Activated CD8-positive, alpha-beta memory T cell treated with anti-CD3 and anti-CD28 coated beads for 1 hour (primary cell): ENCODE data around the gene CEPT1.
"Not testable (repeated sequence)": the region's sequence is repeated elsewhere in the genome, so short reads cannot be mapped to it uniquely, and the experiment has no call there.

Experiments
- DNase-seq, 2 donors: peaks; one replicate each; pipeline ENCODE4 v3.0.0-alpha.2; 2020; ENCODE audit warnings: low read depth in 1 of 2; ENCODE audit errors: extremely low read depth in 1 of 2

The CEPT1 gene

DNA sequence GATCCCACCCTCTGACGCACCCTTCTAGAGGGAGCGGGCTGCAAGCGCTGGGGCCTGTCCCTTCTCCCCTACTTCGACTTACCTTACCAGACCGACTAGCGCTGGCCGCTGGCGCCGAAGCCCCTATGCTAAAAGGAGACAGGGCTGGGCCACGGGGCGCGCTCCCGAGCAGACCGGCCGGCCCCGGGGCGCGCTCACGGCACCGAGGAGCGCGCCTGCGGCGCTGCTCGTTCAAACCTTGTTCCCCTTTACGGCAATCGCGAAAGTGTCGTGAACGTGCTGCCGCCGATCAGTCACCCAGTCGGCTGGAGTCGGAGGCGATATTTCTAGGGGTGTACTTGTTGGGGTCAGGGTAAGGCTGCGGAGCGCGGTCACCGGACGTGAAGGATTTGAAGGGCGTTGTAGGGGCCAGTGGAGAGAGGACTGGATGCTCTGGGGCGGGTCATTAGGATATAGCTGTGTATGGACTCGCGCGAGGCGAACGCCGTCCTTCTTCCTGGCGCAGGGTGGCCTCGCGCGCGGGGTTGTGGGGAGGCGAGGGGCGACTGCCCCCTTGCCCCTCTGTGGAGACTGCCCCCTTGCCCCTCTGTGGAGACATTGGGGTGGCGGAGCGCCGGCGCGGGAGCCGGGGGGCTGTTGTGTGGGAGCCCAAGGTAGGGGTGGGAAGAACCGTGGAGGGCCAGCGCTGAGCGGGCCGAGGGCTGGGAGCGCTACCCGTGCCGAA lies at the start of gene CEPT1, which contains the start of gene DRAM2:
Gene CEPT1 (plus strand): TSS at position 268 of the 724 bp plus-strand sequence. CDS start 7,492 bp downstream, outside the sequence.
Gene DRAM2 (minus strand): TSS at position 138 of the 724 bp plus-strand sequence. CDS start 8,539 bp downstream, outside the sequence.
- peak; percentile 75 to 87 for DNase-seq

DNA sequence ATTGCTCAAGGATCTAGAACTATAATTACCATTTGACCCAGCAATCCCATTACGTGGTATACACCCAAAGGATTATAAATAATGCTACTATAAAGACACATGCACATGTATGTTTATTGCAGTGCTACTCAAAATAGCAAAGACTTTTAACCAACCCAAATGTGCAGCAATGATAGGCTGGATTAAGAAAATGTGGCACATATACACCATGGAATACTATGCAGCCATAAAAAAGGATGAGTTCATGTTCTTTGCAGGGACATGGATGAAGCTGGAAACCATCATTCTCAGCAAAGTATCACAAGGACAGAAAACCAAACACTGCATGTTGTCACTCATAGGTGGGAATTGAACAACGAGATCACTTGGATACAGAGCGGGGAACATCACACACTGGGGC lies 44.6 kb upstream of the CEPT1 start:
- not testable (repeated sequence) for DNase-seq

DNA sequence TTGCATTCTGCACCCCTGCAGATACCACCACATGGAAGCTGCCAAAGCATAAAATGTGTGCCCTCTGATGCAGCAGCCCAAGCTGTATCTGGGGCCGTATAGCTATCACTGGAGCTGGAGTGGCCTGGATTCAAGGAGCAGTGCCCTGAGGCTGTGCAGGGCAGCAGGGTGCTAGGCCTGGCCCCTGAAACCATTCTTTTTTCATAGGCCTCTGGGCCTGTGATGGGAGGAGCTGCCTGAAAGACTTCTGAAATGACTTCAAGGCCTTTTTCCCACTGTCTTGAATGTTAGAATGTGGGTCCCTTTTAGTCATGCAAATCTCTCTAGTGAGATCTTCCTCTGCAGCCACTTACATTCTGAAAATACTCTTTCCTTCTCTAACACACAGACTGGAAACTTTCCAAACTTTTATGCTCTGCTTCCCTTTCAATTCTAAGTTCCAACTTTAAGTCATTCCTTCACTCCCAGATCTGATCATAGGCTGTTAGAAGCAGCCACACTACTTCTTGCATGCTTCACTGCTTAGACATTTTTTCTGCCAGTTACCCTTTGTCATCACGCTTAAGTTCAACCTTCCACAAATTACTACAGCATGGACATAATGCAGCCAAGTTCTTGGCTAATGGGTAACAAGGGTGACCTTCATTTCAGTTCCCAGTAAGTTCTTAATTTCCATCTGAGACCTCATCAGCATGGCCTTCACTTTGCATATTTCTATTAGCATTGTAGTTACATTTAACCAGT lies 42.5 kb upstream of the CEPT1 start:
- no peak for DNase-seq

DNA sequence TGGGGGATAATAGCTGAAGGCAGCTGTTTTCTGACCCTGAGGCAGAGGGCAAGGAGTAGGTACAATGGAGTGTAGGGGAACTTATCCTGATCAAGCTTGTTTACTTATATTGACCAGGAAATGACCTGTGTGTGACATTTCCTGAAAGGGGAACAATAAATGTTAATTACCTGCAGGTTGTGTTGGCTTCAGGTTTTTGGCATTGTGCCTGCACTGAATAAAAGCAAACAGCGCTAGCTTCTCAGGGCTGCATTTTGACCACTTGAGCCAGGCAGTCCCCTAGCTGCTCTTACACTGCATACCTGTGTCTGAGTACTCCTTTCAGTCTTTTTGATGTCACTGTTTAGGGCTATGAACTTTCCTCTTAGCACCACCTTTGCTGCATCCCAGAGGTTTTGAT lies 40.7 kb upstream of the CEPT1 start:
- no peak for DNase-seq

DNA sequence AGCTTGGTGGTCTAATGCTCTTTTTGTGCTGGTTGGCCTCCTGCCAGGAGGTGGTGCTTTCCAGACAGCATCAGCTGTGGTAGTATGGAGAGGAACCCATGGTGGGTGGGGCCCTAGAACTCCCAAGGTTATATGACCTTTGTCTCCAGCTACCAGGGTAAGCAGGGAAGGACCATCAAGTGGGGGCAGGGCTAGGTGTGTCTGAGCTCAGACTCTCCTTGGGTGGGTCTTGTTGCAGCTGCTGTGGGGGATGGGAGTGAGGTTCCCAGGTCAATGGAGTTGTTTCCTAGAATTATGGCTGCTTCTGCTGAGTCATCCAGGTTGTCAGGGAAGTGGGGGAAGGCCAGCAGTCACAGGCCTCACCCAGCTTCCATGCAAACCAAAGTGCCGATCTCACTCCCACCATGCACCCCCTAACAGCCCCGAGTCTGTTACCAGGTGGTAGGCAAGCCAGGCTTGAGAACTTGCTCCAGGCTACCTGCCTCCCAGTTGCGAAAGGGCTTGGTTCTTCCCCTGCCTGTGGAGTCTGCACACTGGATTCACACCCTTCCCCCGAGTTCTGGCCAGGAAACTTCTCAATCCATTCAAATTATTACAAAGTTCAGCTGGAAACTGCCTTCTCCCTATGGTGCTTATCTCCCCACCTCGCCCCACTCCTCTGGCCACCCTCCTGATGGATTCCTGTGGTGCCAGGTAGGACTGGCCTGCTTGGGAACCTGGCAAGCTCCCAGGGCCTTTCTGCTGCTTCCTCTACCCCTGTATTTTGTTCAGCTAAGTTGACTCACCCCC lies 38.0 kb upstream of the CEPT1 start:
- DNase-seq = no peak

DNA sequence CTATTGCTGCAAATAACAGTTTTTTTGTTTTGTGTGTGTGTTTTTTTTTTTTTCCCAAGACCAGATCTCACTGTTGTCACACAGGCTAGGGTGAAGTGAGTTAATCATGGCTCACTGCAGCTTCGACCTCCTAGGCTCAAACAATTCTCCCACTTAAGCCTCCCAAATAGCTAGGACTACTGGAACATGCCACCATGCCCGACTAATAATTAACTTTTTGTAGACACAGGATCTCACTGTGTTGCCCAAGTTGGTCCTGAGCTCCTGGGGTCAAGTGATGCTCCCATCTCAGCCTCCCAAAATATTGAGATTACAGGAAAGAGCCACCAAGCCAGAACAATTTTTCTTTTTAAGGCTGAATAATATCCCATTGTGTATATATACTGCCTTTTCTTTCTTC lies 35.0 kb upstream of the CEPT1 start:
- no peak for DNase-seq

DNA sequence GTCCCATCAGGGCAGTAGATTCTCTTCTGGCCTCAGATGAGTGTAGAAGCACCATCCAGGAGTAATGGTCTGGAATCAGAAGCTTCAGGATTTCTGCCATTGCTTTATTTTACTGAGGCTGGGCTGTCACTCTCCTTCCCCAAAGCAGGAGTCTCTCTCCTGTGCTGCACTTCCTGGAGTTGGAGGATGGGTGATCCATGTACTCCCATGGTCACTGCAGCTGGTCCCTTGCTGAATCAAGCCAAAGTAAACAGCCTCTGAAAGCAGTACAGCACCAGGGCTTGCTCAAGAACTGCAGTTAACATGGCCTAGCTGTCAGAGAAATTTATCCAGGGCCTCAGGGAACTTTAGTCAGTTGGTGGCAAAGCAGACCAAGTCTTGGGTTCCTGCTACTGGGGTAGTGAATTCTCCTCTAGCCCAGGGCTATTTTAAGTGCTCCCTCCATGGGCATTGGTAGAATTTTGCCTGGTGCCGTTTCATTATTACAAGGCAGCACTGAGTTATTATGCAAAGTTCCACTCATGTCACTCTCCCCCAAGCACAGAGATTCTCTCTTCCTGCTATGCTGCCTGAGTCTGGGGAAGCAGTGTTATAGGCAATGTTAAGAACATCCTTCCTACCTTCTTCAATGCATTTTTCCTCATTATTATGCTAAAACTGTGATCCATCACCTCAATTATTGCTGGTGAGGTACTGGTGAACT lies 29.7 kb upstream of the CEPT1 start:
- no peak for DNase-seq

DNA sequence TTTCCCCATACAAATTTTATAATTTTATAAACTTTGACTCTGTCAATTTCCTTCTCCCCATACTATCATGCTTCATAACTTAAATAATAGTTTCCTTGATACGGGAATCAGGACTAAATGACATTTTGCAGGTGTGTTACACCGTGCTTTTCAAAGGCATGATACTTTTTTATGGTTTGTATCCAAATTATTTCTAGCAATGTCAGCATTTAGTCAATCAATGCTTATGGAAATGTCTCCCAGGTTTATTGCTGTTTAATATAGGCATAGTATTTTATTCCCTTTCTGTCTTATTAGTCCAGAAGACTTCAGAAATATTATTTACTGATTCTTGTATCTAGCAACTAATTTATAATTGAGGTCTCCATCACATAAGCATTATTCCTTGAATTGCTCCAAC lies 23.5 kb upstream of the CEPT1 start:
- DNase-seq = no peak

DNA sequence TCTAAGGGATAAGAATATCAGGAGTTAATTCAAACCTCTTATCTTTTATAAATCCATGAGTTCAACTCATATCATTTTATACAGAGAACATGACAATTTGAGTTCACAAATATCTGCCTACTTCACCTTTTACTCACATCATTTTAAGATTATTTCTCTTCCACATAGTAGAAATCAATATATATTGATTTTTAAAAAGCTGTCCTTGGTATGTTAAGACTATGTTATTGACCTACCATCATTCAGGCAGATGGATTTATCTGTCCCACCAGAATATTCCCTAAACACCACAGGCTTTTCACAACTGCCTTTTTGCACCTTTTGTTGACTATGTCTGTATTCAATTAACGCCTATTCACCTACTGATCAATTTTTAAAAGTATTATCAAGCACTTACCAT lies 13.7 kb upstream of the CEPT1 start:
- DNase-seq = no peak

DNA sequence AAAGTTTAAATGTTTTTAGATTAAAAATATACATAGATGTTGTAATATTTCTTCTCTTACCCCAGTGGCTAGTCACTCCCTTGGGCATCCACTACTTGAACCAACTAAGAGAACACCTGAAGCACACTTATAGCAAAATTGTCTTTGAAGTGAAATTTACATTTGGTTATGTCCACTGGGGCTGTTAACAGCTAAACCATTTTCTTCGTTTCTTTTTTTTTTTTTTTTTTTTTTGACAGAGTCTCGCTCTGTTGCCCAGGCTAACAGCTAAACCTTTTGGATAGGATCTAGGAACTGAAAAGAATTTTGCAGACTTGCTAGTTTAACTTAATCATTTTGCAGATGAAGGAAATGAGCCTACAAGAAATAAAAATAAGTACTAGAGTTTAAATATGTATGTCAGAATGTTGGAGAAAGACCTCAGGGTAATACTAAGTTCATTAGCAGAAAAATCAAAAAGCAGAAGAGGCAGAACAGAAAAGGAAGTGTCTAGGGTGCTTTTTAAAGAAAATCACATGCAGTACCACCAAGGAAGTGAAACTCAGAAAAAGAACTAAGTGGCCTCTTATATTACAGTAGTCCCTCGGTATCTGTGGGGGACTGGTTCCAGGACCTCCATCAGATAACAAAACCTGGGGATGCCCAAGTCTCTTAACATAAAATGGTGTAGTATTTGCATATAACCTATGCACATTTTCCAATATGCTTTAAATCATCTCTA lies 11.9 kb upstream of the CEPT1 start:
- DNase-seq = no peak

DNA sequence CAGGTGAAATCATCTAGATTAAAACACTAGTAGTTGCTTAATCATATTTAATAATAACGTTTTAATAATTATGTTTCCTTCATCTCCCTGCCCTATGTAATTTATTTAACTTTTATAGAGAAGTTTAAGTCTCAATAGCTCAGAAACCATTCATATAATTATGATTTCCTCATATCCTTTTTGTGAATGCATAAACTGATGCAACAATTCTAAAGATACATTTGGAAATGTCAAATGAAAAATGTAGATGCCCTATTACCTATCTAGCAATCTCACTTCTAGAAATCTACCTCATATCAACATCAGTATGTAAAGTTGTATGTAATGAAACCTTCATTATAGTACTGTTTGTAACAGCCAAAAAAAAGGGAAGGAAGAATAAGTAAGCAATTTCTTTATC lies 10.6 kb upstream of the CEPT1 start:
- no peak for DNase-seq

DNA sequence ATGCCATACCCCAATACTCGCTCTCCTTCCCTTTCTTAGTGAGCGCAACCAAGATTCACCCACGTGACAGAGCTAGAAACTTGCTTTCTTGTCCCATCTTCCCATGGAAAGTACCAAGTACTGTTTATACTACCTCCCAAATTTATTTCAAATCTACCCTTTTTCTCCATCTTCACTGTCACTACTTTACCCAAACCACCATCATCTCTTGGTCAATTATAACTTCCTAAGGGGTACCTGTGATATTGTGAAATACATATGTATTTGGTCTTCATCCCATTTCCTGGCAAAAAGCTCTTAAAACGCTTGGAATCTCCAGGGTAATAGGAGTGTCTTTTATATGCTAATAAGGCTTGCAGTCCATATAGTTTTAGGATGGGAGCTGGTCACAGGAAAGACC lies 8.3 kb upstream of the CEPT1 start:
- no peak for DNase-seq

DNA sequence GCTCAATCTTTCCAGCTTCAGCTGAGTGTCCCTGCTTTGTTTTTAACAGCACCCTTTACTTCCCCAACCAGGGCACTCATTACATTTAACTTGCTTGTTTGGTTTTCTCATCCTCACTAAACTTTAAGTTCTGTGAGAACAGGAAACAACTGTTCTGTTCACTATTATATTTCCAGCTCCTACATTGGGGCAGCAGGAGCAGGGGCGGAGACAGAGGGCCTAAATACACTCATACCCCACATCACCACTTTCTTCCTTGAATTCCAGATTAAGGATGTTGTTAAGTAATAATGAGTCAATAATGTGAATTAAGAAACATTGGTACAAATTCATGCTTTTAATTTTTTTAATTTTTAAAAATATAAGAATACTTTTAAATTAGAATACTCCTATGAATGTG lies 6.2 kb upstream of the CEPT1 start:
- no peak for DNase-seq

DNA sequence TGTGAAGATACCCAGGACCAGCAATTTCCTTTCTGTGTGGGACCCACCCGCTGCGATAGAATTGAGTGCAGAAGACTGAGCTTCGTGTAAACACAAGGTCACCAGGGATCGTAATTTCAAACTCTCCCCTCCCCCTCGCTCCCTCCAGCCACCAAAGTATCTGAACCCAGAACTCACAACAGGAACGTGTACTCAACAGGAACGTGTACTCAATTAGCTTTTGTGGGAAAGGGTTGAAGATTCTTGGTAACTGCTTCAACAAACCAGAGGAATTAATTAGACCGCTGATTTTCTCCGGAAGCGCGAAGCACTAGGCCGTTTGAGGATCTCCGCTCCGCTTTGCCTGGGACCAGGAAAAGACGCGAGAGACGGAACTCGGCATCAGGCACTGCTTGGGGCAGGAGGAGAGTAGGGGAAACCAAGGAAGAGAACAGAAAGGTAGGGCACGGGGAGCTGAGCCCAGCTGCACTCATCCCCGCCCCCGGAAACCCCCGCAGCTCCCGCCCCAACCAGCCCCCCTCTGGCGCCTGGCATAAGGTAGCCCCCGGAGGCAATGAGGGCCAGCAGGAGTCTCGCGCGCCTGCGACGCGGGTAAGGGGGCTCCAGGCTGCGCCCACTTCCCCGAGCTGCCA lies 583 bp upstream of the CEPT1 start:
- DNase-seq = peak in 1 of 2 donors; percentile 31

DNA sequence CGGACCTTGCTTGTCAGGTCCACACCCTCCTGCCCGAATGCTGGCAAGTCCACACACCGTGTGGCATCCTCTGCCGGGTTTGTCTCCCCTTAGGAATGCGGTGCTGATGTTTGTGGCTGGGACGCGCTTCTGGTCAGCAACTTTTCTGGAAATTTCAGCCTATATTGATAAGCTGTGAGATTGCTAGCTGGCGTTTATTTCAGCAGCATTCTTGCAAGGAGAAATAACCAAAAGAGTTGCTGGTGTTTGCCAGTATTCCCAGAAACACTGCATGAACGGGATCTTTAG lies 601 bp downstream of the CEPT1 start:
- peak in 1 of 2 donors; percentile 1 for DNase-seq

DNA sequence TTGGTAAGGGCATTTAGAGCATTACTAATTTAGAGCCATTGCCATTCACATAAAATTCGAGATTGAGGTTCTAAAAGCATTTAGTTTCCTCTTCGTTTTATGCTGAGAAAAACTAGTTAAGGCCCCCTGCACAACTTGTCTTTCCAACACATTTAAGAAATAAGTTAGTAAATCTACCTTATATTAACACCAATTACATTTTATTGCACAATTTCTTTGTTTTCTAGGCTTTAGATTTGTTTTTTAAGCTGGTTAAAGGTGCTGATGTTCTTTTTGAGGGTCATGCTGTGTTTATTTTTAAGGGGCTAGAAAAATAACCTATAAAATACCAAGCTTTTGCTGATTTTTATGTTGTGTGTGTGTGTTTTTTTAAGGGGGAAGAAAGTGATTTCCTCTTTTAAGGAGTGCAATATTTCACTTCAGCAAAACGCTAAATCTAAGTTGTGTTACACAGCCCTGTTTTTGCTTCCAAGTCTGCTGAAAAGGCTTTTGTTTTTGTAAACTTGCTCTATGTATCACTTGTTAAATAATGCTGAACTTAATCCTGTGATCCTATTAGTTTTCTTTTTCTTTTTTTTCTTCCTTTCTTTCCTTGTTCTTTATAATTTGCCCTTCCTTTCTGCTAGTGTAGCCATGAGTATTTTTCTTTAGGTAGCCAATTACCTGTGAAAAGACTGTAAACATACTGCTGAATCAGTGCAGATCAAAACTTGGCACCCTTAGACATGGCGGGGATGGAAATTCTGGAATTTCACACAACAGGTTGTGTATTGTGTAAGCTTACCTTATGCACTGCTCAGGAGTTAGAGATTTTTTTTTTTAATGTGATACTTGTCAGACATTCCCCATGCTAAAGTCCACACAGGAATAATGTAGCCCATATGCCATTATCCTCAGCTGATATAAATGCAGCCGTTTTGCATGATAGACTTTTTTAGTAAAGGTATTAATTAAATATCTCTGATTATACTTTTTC lies 1.5 kb downstream of the CEPT1 start:
- no peak for DNase-seq

DNA sequence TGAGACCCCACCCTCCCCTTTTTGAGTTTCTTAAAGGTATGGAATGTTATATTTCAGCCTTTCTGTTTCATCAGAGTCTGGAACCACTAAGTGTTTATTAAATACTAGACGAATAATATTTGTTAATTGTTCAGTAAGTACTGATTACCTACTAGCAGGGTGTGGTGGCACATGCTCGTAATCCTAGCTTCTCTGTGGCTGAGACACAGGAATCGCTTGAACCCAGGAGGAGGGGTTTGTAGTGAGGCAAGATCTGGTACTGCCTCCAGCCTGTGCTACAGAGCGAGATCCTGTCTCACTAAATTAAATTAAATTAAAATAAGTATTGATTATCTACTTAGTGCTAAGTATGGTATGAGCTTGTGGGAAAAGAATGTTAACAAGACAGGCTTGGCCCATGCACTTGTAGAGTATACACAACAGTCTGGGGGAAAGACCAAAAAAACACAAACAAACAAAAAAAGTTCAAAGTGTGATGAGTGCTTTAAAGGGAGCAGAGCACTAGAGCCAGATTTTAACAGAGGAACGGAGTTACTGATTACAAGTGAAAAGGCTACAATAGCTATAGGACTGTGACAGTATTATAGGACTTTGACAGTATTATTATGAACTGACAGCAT lies 2.4 kb downstream of the CEPT1 start:
- DNase-seq = no peak

DNA sequence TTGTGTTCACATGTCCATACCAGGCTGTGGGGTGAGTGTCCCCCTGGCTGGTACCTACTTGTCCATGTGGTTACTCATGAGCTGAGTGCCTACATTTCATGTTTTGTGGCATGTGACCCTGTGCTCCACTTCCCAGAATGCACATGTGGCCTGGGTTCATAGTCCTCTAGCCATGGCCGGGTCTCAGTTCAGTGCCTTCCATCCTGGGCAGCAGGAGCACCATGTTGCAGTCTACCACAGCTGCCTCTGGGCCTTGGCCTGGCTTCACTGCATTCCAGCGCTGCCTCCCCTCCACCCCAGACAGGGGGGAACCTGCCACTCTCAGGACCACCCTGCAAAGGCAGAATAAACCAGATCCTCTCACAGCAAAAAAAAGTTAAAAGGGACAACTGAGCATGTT lies 5.5 kb downstream of the CEPT1 start:
- DNase-seq = no peak
